ENCODE data around the gene TGFB3.

DNA sequence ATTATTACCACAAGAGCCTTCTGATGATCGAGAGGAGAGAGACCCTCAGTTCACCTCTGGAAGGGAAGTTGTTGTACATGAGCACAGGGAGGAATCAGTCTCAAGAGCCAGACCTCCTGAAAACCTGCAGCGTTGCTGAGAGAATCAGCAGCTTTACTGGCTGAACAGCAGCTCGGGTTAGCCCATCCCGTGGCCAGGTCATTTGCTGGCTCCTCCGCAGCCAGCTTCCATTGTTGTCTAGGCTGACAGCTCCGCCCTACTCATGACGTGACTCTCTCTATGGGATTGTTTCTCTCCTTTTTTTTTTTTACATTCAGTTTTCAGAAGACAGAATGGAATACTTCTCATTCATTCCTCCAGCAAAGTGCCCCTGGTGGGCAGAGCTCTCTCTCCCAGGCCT is 69.9 kb downstream of the TGFB3 start:
- TF ChIP-seq, protein P1, sequence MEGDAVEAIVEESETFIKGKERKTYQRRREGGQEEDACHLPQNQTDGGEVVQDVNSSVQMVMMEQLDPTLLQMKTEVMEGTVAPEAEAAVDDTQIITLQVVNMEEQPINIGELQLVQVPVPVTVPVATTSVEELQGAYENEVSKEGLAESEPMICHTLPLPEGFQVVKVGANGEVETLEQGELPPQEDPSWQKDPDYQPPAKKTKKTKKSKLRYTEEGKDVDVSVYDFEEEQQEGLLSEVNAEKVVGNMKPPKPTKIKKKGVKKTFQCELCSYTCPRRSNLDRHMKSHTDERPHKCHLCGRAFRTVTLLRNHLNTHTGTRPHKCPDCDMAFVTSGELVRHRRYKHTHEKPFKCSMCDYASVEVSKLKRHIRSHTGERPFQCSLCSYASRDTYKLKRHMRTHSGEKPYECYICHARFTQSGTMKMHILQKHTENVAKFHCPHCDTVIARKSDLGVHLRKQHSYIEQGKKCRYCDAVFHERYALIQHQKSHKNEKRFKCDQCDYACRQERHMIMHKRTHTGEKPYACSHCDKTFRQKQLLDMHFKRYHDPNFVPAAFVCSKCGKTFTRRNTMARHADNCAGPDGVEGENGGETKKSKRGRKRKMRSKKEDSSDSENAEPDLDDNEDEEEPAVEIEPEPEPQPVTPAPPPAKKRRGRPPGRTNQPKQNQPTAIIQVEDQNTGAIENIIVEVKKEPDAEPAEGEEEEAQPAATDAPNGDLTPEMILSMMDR (IDR thresholded peaks at IDR 0.05 in 8 of 11, conservative IDR thresholded peaks at IDR 0.05 in 3 of 11) = no peak
- TF ChIP-seq POLR2A (IDR thresholded peaks at IDR 0.05) (no peak), POLR2AphosphoS5 (IDR thresholded peaks at IDR 0.05) (no peak)
